Measurements from ENCODE around the gene KIF12. TPM values are rescaled to one million over a fixed set of nuclear protein-coding genes. Genes with fewer than 3 reads are reported as not detected.

The KIF12 gene
- total RNA-seq, 1 donor from 2014 or later: 6.2 TPM

DNA sequence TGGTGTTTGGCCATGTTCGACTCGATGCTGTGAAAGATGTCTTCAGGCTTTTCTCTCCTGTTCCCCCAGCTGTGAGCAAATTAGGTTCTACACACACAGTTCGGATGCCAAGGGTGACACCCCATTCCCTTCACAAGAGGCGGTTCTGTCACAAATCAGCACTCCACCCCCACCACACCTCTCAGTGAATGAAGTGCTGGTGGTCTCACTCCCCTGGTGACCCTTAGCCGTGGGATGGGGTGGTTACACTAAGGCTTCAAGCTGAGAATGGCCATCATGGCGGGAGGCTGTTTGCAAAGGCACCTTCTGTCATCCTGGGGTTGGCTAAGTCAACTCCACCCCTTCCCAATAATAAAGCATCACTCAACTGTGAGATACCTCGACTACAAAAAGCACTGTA is 47.4 kb downstream of the KIF12 start:
- Histone ChIP-seq H3K36me3 (peaks cover 31% of the 10 kb centered on the region), H3K27ac (no peak overlapping the region), H3K4me1 (no peaks in the 10 kb centered on the region), H3K9me3 (no peaks in the 10 kb centered on the region), H3K4me3 (no peak overlapping the region), H3K27me3 (no peaks in the 10 kb centered on the region)
- ATAC-seq (no peak), DNase-seq (no peak)
- TF ChIP-seq, protein P1, sequence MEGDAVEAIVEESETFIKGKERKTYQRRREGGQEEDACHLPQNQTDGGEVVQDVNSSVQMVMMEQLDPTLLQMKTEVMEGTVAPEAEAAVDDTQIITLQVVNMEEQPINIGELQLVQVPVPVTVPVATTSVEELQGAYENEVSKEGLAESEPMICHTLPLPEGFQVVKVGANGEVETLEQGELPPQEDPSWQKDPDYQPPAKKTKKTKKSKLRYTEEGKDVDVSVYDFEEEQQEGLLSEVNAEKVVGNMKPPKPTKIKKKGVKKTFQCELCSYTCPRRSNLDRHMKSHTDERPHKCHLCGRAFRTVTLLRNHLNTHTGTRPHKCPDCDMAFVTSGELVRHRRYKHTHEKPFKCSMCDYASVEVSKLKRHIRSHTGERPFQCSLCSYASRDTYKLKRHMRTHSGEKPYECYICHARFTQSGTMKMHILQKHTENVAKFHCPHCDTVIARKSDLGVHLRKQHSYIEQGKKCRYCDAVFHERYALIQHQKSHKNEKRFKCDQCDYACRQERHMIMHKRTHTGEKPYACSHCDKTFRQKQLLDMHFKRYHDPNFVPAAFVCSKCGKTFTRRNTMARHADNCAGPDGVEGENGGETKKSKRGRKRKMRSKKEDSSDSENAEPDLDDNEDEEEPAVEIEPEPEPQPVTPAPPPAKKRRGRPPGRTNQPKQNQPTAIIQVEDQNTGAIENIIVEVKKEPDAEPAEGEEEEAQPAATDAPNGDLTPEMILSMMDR (IDR thresholded peaks at IDR 0.05): no peak
- intact Hi-C loops (cut with DNase I): no loop called here

DNA sequence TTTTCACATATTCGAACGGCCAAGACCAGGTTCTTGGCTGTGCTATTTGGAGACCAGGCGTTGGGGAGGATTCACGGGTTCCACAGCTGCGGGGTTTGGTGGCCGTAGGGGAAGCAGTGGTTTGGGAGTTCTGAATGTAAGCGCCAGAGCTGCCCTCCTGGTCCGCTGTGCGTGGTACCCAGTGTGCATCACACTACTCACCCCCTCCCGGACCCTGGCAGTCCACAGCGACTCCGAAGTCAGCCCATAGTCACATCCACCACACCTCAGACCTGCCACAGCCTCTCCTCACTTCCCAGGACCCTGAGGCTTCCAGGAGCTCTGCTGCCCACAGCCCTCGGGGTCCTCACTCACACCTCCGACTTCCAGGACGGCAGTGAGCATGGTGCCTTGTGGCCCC is 47.8 kb downstream of the KIF12 start:
- no peak for ATAC-seq
- Histone ChIP-seq H3K36me3 (peaks cover 31% of the 10 kb centered on the region), H3K9me3 (no peaks in the 10 kb centered on the region), H3K27me3 (no peaks in the 10 kb centered on the region), H3K4me1 (no peaks in the 10 kb centered on the region), H3K4me3 (no peak overlapping the region), H3K27ac (no peak overlapping the region)
- peak; percentile 44 for DNase-seq
- TF ChIP-seq, protein P1 (IDR thresholded peaks at IDR 0.05): no peak
- intact Hi-C loops (cut with DNase I): no loop called here

DNA sequence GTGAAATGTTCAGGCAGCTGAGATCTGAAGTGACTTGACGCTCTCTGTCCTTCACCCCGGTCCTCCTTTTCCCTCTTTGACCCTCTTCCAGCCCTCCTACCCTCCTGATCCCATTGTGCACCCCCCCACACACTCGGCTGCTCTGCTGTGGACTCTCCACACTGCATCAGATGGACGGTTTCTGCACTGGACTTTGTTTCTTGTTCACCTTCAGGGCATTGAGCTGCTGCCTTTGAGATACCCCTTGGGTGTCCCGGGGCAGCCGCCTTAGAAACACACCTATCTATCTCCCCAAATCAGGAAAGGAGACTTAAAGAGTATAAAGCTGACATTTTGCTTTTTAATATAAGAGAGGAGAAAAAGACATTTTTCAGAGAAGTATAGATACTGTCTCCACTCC is 48.4 kb downstream of the KIF12 start:
- ATAC-seq (no peak), DNase-seq (peak; percentile 25)
- Histone ChIP-seq H3K4me1 (no peaks in the 10 kb centered on the region), H3K36me3 (peaks cover 31% of the 10 kb centered on the region), H3K9me3 (no peaks in the 10 kb centered on the region), H3K27ac (no peak overlapping the region), H3K4me3 (no peak overlapping the region), H3K27me3 (no peaks in the 10 kb centered on the region)
- TF ChIP-seq, protein P1 (IDR thresholded peaks at IDR 0.05): no peak
- intact Hi-C loops (cut with DNase I): no loop called here

DNA sequence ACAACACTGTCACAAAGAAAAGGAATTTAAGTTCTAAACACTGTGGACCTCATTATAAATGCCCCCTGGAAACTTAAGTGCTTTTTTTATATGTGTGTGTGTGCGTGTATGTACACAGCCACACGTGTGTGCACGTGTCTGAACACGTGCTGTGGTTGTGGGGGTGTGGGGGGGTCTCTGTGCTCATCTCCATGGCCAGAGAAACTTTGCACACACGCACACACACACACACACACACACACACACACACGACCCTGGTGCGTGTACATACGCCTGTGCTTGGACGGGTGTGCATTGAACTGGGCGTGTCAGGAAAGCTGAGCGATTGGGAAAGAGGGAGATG is 48.9 kb downstream of the KIF12 start:
- DNase-seq (no peak), ATAC-seq (no peak)
- Histone ChIP-seq H3K4me1 (no peaks in the 10 kb centered on the region), H3K9me3 (no peaks in the 10 kb centered on the region), H3K4me3 (no peak overlapping the region), H3K27me3 (no peaks in the 10 kb centered on the region), H3K27ac (no peak overlapping the region), H3K36me3 (peaks cover 31% of the 10 kb centered on the region)
- intact Hi-C loops (cut with DNase I): no loop called here
- TF ChIP-seq, protein P1 (IDR thresholded peaks at IDR 0.05): no peak

DNA sequence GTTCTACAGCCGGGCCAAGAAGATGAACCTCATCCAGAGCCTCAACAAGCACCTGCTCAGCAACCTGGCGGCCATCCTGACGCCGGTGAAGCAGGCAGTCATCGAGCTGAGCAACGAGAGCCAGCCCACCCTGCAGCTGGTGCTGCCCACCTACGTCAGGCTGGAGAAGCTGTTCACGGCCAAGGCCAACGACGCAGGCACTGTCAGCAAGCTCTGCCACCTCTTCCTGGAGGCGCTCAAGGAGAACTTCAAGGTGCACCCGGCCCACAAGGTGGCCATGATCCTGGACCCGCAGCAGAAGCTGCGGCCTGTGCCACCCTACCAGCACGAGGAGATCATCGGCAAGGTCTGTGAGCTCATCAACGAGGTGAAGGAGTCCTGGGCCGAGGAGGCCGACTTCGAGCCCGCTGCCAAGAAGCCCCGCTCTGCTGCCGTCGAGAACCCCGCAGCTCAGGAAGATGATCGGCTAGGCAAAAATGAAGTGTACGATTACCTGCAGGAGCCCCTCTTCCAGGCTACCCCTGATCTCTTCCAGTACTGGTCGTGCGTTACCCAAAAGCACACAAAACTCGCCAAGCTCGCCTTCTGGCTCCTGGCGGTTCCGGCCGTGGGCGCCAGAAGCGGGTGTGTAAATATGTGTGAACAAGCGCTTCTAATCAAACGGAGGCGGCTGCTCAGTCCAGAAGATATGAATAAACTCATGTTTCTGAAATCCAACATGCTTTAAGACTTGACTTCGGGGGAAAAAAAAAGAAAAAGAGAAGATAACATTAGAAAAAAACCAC is 49.5 kb downstream of the KIF12 start:
- DNase-seq: no peak
- peaks cover 31% of the 10 kb centered on the region for H3K36me3 ChIP-seq
- TF ChIP-seq, protein P1 (IDR thresholded peaks at IDR 0.05): no peak

More for the DNA sequence above, 49.5 kb downstream of the KIF12 start:
- no peaks in the 10 kb centered on the region for H3K27me3 ChIP-seq
- H3K9me3 ChIP-seq: no peaks in the 10 kb centered on the region
- H3K27ac ChIP-seq: no peak overlapping the region
- H3K4me3 ChIP-seq: no peak overlapping the region
- ATAC-seq: no peak
- intact Hi-C loops (cut with DNase I): no loop called here
- no peaks in the 10 kb centered on the region for H3K4me1 ChIP-seq

Measured in upper lobe of right lung (tissue), 1 donor.